HG02884 (cell line): ENCODE results near the gene IGFBPL1.
A peak's percentile ranks its signal among the peaks of the same experiment; 100 is the strongest.
"Not testable (repeated sequence)": the region's sequence is repeated elsewhere in the genome, so short reads cannot be mapped to it uniquely, and the experiment has no call there.

Source experiments
- ATAC-seq: cut with Tn5 transposase; IDR thresholded peaks from one replicate; pipeline ENCODE4 v1.9.1; 2021; ENCODE audit warnings: mild to moderate bottlenecking, moderate library complexity; ENCODE audit not compliant: unreplicated experiment

Gene IGFBPL1, protein sequence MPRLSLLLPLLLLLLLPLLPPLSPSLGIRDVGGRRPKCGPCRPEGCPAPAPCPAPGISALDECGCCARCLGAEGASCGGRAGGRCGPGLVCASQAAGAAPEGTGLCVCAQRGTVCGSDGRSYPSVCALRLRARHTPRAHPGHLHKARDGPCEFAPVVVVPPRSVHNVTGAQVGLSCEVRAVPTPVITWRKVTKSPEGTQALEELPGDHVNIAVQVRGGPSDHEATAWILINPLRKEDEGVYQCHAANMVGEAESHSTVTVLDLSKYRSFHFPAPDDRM

DNA sequence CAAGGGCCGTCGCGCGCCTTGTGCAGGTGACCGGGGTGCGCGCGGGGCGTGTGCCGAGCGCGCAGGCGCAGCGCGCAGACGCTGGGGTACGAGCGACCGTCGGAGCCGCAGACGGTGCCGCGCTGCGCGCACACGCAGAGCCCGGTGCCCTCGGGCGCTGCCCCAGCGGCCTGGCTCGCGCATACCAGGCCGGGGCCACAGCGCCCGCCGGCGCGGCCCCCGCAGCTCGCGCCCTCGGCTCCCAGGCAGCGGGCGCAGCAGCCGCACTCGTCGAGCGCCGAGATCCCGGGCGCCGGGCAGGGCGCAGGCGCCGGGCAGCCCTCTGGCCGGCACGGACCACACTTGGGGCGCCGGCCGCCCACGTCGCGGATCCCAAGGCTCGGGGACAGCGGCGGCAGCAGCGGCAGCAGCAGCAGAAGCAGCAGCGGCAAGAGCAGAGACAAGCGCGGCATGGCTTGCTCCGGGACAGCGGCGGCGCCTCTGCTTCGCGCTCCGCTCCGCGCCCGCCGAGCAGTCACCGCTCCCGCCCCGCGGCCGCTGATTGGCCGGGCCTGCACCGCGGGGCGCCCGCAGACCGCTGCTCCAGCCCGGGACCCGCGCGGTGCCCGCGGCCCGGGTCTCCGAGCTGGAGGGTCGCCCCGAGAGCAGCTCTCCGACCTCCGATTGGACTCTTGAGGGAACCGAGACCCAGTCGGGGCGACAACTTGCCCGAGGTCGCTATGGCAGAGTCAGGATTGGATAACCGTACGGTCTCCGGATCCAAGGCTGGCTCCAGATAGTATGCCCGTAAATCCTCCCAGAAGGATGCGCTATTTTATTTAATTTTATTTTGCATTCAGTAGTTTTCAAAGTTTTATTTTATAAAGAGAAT, at the start of gene IGFBPL1:
IGFBPL1 (minus strand) TSS at position 482 of the 871 bp plus-strand sequence; CDS start at position 452, 30 bp downstream.
- no peak for ATAC-seq

DNA sequence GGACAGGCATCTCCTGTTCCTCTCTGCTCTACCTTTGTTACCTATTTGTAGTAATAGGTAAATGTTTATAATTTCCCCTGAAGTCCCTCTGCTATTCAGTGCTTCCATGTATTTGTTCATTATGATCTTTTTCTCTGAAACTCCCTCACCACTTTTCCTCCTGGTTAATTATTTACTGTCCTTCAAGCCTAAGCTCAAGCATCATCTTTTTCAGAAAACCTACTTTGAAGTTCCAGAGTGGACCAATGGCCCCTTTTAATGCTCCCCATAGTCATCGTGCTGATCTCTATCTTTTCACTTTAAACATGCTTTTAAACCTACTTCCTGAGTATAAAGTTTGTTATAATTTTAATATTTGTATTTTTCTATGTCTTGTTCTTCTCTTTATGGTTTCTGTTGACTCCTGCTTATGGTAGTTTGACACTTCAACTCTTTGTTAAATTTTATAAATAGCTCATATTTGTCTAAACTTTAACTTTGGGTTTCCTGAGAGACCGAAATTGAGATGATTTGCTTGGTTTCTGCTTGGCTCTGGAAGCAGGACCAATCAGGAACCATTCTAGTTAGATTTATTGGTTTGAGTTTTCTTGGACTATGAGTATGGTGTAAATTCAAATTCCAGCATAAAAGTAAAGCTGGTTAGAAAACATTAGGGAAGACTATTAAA, 48.5 kb upstream of the IGFBPL1 start:
- not testable (repeated sequence) for ATAC-seq

DNA sequence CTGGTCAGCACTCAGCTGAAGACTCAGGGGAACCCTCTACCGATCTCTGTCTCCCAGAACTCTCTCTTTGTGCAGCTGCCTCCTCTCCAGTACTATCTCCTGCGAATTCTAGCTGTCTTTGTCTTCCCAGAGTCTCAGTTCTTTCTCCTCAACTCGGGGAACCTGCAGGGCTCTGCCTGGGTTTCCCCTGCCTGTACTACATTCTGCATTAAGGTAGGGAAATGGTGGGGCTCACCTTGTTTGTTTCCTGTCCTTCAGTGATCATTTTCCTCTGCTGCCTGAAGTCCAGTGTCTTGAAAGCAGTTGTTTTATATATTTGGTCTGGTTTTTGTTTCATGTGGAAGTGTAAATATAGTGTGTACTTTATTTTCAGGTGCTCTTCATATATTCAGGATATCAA, 43.1 kb upstream of the IGFBPL1 start:
- no peak for ATAC-seq

DNA sequence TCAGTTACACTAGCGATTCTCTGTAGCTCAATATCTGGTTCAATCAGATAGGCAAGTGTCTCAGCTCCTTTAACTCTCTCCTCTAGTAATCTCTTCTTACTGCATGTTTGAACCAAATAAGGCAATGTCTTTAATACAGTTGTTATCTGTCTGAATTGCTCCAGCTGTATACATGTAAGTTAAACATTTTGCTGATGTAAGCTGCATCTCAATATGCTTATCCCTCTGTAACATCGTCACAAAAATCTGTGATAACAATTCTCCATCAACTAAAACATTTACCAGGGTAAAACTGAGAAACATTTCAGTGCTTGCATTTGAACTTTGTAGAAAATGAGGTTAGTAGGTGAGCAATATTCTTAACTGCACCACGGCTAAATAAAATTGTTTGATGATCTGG, 29.6 kb upstream of the IGFBPL1 start:
- ATAC-seq, result no peak

DNA sequence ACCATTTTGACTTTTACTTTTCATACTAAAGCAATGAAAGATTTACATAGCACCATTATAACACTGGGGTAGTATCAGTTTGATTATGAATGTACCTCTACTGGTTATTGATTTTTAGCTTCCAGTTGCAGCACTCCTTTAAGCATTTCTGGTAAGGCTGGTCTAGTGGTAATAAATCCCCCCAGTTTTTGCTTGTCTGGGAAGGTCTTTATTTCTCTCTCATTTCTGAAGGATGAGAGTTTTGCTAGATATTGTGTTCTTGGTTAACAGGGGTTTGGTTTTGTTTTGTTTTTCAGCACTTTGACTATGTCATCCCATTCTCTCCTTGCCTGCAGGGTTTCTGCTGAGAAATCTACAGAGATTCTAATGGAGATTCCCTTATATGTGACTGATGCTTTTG, 26.9 kb upstream of the IGFBPL1 start:
- ATAC-seq, result no peak

DNA sequence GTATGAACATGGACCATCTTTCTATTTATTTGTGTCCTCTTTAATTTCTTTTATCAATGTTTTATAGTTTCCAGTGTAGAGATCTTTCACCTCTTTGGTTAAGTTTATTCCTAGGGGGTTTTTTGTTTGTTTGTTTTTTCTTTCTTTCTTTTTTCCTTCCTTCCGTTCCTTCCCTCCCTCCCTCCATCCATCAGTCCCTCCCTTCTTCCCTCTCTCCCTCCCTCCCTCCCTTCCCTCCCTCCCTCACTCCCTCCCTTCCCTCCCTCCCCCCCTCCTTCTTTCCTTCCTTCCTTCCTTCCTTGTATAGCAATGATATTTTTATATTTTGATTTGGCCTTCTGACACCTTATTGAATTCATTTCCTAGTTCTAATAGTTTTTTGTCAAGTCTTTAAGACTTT, 23.4 kb upstream of the IGFBPL1 start:
- no peak for ATAC-seq

DNA sequence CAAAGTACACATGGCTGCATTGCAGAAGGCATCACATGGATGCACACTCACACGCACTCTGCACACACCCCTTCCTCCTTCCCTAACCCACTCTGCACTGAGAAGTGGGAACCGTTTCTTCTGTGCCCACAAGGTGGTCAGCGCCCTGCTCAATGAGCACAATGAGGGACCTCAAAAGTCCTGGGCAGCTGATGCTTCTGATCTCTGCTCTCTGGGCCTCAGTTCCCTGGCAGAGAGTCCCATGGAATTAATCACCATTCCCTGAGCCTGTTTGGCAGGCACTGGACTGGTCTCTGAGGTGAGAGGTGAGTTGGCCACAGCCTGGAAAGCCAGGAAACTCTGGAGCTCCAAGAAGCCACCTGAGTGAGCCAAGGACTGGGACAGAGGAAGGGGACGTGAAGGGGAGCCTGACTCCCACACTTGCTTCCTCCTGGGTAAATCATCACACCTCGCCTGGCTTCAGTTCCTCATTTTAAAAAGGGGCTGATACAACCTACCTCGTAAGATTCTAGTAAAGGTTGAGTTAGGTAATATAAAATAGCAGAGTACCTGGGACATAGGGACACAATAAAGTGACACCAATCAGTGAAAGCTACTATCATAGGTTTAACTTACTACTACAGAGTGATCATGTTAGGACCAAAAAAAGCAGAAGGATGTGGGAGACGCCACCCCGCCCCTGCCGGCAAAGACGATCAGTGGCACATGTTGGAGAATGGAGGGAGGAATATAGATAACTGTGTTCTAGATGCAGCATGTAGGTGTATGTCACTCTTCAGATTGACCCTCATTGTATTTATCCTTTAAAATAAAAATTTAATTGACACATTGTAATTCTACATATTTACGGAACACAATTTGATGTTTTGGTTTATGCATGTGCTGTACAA, 21.1 kb upstream of the IGFBPL1 start:
- peak; percentile 90 for ATAC-seq

DNA sequence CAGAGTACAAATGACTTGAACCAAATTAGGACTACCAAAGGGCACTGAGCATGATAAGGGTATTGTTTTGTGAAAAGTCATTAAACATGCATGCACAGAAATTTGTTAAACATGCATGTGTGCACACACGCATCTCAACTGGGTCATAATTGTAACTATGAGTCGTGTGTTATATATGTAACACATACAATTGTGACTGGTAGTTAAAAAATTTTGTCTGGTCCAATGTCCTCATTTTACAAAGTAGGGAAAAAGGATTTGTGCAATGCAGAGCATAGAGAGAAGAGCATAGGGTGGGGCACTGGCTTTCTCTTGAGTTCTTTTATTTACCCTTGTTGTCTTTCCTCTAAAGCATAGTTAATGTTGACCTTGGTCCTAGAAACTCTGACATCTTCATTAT, 19.3 kb upstream of the IGFBPL1 start:
- ATAC-seq, result no peak

DNA sequence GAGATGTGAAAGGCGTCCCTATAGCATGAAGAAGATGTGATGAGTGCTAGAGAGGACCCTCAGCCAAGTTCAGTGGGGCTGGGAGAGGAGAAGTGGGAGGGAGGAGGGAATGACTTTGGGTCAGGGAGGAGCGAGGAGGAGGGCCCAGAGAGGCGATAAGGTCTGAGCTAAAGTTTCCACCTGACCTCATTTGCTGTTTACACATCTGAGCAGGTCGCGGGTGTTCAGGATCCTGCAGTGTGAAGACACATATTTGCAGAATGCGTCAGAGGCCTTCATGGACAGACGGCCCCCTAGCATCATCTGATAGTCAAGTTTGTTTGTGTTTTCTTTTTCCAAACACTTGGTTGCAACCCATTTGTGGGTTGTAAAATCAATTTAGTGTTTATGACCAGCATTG, 18.9 kb upstream of the IGFBPL1 start:
- ATAC-seq, result no peak

DNA sequence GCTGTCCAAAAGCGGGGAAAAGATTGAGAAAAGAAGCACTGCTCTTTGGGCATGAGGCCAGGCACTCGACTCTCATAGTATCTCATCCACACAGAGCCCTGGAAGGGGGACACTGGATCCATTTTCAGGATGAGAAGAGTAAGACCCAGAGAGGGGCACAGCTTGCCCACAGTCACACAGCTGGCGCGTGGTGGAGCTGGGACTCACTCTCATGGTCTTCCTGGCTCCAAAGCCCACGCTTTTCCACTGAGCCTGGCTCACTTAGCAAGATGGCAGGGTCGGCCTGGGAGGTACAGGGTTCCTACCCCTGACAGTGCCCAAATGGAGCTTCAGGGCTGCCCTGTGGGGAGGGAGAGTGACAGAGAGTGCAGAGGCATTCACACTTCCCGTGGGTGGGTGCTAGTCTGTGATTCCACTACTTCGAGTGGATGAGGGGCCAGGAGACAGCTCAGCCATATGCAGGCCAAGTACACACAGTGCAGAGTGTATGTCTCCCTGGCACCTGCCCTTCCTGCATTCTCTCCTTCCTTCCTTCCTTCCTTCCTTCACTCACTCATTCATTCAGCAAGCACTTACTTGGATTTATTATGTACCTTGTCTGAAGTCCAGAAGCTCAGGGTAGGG, 18.3 kb upstream of the IGFBPL1 start:
- no peak for ATAC-seq

DNA sequence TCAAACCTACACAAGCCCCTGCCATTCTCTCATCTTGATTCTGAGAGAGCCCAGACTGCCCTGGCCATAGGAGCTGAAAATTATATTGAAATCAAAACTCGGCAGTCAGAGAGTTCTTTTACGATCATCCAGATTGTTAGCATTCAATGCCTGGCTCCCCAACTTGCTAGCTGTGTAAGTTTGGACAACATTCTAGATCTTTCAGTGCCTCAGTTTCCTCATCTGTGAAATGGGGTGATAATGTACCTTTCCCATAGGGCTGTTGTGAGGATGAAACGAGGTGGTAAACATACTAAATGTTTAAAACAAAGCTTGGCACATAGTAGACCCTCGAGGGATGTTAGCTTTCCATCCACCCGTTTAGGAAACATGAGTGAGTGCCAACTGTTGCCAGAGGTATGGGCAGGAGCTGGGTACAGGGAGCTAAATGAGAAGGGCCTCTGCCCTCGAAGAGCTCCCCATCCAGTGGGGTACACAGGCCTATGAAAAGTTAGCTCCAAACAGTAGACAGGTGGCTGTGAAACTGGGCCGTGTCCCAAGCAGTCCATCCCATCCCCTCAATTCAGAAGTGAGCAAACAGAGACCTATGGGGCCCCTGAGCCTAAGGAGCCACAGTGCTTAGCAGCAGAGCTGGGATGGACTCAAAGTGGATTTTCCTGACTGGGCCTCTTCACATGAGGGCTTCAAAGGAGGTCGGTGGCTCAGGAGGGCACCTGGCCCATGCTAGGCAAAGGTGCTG, 17.3 kb upstream of the IGFBPL1 start:
- no peak for ATAC-seq

DNA sequence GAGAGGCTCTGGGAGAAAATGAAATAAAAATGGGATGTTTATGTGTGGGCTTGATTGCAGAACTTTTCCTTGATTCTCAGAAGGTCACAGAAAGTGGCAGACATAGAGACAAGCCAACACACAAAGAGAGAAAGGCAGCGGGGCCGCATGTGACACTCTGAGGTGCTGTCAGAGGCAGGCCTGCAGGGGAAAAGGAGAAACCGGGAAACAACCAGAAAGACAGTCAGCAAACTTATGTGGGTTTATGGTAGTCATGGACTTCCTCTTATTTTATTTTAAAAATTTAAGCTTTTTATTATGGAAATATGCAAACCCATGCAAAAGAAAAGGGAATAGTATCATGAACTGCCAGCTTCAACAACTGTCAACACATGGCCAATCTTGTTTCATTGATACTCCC, 16.3 kb upstream of the IGFBPL1 start:
- ATAC-seq, result no peak

DNA sequence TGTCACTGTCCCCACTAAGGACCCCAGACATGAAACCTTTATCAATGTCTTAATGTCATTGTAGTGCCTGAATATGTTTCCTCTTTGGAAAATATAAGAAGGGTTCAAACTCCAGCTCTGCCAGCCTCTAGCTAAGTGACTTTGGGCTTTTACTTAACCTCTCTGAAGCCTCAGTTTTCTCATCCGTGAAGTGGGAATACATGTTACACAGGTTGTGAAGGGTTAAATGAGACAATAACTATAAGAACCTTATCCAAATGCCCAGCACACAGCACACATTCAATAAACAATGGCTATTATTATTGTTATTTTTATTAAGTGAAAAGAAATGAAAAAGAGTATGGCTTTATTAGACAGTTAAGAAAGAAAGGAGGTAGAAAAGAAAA, 15.7 kb upstream of the IGFBPL1 start:
- no peak for ATAC-seq

DNA sequence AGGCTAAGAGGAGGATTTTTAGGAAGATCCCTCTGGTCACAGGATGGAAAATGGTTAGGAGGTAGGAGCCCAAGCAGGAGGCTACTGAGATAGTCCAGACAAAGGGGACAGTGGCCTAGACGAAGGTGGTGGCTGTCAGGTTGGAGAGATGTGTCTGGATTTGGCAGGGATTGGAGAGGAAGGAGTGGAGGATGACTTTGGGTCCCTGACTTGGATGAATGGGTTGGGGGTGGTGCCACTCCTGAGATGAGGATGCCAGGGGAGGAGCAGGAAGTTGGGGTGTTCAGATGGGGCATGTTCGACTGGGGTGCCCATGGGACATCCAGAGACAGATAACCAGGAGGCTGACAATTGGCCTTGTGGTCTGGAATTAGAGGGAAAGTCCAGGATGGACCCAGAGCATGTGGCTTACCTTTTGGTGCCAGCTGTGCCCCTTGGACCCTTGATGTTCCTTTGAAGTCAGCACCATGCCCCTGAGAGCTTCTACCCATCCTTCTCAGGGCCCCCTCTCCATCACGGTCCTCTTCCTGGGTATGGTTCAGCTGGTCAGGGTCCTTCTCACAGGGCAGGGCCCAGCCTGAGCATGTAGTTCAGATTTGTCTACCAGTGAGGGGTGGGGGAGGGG, 15.1 kb upstream of the IGFBPL1 start:
- no peak for ATAC-seq

DNA sequence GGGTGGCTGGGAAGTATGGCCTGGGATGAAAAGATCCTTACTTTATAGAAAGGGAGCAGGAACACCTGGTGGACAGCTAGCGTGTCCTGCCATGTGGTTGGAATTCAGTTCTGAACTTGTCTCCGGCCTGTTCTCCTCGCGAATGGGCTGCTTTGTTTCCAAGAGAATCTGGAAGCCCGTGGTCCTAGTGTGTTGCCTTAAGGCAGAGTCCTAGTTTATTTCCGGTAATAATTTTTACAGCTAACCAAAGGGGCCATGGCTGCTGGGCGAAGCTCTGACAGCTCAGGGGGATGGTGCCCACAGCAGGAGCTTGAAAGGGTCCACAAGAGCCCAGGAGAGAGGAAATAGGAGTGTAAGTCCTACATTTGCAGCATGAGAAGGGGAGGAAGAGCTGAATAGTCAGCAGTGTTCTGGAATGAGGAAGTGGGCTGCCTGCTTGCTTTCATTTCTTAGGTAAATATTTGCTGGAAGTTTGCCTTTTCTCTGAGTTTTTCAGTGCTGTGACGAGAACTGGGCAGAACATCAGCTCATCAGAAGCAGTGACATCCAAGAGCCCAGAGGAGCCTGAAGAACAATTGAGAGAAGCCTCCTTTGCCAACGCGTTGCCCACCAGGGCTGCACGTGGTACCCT, 13.1 kb upstream of the IGFBPL1 start:
- no peak for ATAC-seq

DNA sequence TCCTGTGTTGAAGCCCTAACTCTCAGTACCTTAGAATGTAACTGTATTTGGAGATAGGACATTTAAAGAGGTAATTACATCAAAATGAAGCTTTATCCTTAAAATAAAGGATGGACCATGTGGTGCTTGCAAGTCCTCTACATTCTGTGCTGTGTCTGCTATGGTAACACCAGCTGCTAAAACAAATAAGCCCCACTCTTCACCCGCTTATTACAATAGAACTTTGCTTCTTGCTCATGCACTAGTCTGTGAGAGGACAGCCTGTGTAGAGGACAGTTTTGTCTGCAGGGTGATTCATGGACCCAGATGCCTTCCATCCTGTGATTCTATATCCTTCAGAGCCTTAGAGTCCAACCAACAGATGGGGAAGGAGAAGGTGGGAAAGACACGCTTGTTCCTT, 12.5 kb upstream of the IGFBPL1 start:
- ATAC-seq, result no peak

DNA sequence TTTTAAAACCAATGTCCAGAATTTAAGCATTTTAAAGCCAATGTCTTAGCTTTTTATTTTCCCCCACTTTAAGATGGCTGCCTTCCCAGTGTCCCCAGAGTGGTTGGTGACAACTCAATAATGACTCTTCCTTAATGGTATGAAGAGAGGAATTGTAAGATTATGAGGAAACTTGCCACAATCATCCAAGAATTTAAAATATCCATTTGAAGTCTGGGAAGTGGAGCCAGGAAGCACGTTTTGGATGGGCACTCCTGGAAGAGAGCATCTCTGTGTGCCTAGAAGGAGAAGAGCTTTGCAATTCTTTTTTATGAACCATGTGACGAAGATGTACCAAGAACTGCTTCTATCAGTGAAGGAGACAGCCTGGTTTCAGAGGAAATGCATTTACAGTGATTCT, 11.3 kb upstream of the IGFBPL1 start:
- no peak for ATAC-seq

DNA sequence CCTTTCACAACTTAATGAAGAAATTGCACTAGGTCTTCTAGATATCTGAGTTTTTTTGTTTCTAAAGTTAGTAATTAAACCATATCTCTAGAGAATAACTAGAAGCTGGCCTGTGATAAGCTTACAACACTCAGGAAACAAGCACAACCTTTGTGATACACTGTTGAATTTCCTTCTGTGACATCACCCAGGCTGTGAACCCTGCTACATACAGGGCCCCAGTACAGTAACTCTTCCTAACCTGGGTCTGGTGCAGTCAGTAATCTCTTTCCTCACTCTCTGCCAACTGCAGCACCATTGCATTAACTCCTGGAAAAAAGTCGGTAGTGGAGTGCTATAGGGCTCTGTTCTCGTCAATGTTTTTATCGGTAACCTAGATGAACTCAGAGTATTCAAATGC, 10.6 kb upstream of the IGFBPL1 start:
- ATAC-seq, result no peak

DNA sequence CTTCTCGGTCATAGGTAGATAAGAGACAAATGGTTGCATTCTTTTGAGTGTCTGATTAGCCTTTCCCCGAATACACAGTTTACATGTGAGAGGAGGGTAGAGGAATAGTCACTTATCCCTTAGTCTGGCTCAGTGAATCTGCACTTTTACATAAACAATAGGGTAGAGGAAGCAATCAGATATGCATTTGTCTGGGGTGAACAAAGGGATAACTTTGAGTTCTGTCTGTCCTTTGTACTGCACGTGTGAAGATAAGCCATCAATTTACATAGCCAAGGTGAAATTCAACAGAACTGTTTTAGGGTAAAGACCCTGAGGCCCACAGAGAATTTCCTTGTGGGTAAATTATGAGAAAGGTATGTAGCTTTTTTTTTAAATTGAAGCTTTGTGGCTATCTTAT, 10.1 kb upstream of the IGFBPL1 start:
- no peak for ATAC-seq
